Measurements from ENCODE around the gene LEF1.

- TF ChIP-seq CTCF (IDR thresholded peaks at IDR 0.05) (no peak), POLR2A (IDR thresholded peaks at IDR 0.05) (no peak)
Measured at GRCh38 chr4:108013327-108013726, 155.4 kb downstream of the LEF1 start.
